Fibroblast of villous mesenchyme (primary cell): ENCODE data around the gene PUDP. TPM values are rescaled to one million over a fixed set of nuclear protein-coding genes. Genes with fewer than 3 reads are reported as not detected.
A peak's percentile ranks its signal among the peaks of the same experiment; 100 is the strongest.

Experiments
- DNase-seq: peaks from one replicate; pipeline ENCODE4 v3.0.0-alpha.2; 2010; ENCODE audit warnings: low read depth
- H3K4me3 ChIP-seq: 2 replicates; pipeline ENCODE4 v1.5.1; 2011; ENCODE audit warnings: low read depth, mild to moderate bottlenecking, low read length
- CTCF ChIP-seq: IDR thresholded peaks from 2 replicates; pipeline ENCODE4 v1.5.1; 2012; ENCODE audit warnings: low read depth, mild to moderate bottlenecking, low read length; ENCODE audit not compliant: insufficient read depth
- total RNA-seq: library from RNA; depleted of rRNA; stranded (reverse); fragments of >200 nt; gene quantifications from 2 replicates; pipeline ENCODE4 v1.2.3, GENCODE V29; 2012

Gene PUDP
- total RNA-seq, 1 donor = 15.1 TPM

DNA sequence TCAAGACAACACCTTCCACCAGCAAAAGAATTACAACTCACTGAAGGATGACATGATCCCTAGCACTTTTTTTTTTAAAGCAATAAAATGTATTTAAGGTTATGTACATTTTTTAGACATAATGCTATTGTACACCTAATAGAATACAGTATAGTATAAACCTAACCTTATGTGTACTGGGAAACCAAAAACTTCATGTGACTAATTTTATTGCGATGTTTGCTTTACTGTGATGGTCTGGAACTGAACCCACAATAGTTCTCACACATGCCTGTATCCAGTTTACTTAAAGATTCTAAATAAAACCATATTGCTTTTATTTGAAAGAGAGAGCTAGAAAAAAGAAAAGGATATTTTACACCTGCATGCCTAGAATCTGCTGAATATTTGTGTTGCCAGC lies 4.9 kb downstream of the PUDP start:
- no peak overlapping the region for H3K4me3 ChIP-seq
- TF ChIP-seq CTCF = no peak
- no peak for DNase-seq

DNA sequence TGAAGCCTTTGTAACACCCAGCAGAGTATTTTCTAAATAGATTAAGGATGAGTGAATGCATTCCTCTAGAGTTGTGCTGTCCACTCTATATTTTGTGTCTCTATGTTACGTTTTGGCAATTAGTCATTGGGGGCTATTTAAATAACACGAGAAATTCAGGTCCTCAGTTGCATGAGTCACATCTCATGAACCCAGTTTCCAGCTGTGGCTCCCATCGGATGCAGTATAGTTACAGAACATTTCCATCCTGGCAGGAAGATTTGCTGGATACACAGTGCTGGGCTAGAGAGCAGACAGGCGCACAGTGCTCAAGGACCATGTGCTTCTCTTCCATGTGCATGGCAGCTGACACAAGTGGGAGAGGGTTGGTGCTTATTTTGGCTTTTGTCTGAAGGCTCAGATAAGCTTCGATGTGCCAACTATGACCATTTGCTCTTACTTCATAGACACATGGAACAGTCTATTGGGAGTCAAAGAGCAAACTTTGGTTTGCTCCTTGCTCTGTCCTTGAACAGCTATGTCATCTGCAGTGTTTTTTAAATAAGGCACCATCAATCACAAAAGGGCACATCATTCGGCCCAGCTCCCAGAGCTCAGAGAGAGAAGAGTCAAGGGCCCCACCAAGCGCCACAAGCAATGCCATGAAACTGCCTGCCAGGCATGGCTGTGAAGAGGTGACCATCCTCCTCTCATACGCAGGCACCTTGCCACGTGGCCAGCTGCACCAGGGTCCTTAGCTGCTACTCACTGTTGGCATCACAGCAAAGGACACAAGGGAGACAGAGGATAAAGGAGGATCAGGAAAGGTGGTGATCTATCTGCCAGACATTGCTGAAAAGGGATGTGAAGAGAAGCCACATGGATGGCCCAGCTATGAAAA lies 8.5 kb downstream of the PUDP start:
- TF ChIP-seq CTCF = no peak
- DNase-seq = peak; percentile 54
- H3K4me3 ChIP-seq = no peak overlapping the region

DNA sequence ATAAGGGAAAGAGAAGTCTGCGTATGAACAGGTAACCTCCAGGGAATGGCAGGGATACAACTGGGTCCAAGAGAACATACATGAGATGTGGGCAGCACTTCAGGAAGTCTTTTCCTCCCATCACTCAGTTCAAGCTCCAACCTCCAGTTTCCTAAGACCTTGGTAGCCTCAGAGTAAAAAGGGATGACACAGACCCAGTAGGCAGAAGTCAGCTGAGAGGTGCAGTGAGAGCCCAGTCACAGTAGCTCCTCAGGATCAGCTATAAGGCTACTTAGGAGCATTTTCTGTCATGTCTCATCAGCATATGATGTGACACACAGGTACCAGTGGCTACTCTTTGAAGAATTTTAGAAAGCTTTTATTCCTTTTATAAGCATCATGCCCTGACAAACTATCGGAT lies 13.0 kb downstream of the PUDP start:
- DNase-seq = no peak
- TF ChIP-seq CTCF = no peak
- H3K4me3 ChIP-seq = no peak overlapping the region

DNA sequence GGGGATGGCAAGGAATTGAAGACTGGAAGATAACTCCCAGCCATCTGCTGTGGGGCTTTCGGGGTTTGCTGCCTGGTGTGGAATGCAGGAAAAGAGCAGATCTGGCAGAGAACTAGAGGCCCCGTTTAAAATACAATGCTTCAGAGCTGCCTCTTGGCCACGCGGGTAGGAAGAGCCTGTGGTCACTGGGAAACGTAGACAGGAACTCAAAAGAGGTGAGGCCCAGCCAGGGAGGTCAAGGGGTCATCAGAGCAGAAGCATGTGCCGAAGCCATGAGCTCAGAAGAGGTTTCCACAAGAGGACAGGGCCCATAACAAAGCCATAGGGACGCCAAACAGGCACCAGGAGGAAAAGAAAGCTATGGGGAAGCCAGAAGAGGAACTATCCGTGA lies 14.9 kb downstream of the PUDP start:
- TF ChIP-seq CTCF = no peak
- peak; percentile 33 for DNase-seq
- no peak overlapping the region for H3K4me3 ChIP-seq

GRCh38 chrX:7132335-7133049 lies 15.5 kb downstream of the PUDP start:
- peak; percentile 51 for TF ChIP-seq CTCF
- peak; percentile 75 for DNase-seq
- no peak overlapping the region for H3K4me3 ChIP-seq

DNA sequence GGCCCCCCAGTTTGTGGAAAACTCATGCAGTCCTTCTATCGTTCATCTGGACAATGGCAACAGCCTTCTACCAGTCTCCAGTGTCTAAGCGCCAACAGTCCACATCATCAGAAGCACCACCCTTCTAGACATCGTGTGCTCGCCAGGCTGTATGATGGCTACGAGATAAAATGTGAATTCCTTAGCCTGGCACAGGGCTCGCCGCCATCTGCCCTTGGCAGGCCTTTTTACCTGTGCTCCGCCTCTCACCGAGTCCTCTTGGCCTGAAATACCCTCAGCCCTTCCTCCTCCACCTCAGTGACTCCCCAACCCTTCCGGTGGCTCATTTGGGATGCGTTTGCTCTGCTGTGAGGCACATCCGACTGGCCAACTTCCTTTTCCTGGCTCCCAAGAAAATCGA lies 16.3 kb downstream of the PUDP start:
- DNase-seq = no peak
- no peak overlapping the region for H3K4me3 ChIP-seq
- TF ChIP-seq CTCF = no peak
